ENCODE data around the gene ARHGAP8.

Gene ARHGAP8

GRCh38 chr22:44878483-44879300 is 126.3 kb downstream of the ARHGAP8 start:
- Mint-ChIP-seq H3K4me3 (no peak overlapping the region), H3K36me3 (ENCODE audit: low read depth) (peaks cover 56% of the 10 kb centered on the region), H3K9me3 (peaks cover 5% of the 10 kb centered on the region), H3K27ac (no peak overlapping the region), H3K27me3 (ENCODE audit: low read depth) (no peaks in the 10 kb centered on the region), H3K4me1 (no peaks in the 10 kb centered on the region)
- TF ChIP-seq CTCF (IDR thresholded peaks at IDR 0.05; ENCODE audit: unreplicated experiment in 3 of 3): no peak

GRCh38 chr22:44879301-44879680 is 126.9 kb downstream of the ARHGAP8 start:
- Mint-ChIP-seq H3K9me3 (peaks cover 5% of the 10 kb centered on the region), H3K36me3 (ENCODE audit: low read depth) (peaks cover 56% of the 10 kb centered on the region), H3K4me1 (no peaks in the 10 kb centered on the region), H3K27me3 (ENCODE audit: low read depth) (no peaks in the 10 kb centered on the region), H3K4me3 (no peak overlapping the region), H3K27ac (no peak overlapping the region)
- no peak for TF ChIP-seq CTCF (IDR thresholded peaks at IDR 0.05; ENCODE audit: unreplicated experiment in 3 of 3)

GRCh38 chr22:44880610-44881290 is 128.4 kb downstream of the ARHGAP8 start:
- Mint-ChIP-seq H3K36me3 (ENCODE audit: low read depth) (peaks cover 47% of the 10 kb centered on the region), H3K27ac (no peak overlapping the region), H3K9me3 (peaks cover 5% of the 10 kb centered on the region), H3K27me3 (ENCODE audit: low read depth) (no peaks in the 10 kb centered on the region), H3K4me1 (no peaks in the 10 kb centered on the region), H3K4me3 (no peak overlapping the region)
- no peak for TF ChIP-seq CTCF (IDR thresholded peaks at IDR 0.05; ENCODE audit: unreplicated experiment in 3 of 3)

- Mint-ChIP-seq H3K27ac (no peak overlapping the region), H3K36me3 (ENCODE audit: low read depth) (peaks cover 46% of the 10 kb centered on the region), H3K4me1 (no peaks in the 10 kb centered on the region), H3K4me3 (no peak overlapping the region), H3K9me3 (peaks cover 2% of the 10 kb centered on the region), H3K27me3 (ENCODE audit: low read depth) (no peaks in the 10 kb centered on the region)
- no peak for TF ChIP-seq CTCF (IDR thresholded peaks at IDR 0.05; ENCODE audit: unreplicated experiment in 3 of 3)
Observed at GRCh38 chr22:44881624-44882023, 129.2 kb downstream of the ARHGAP8 start.

GRCh38 chr22:44882226-44882905 is 130.0 kb downstream of the ARHGAP8 start:
- H3K4me3 Mint-ChIP-seq: no peak overlapping the region
- peaks cover 39% of the 10 kb centered on the region for H3K36me3 Mint-ChIP-seq (ENCODE audit: low read depth)
- no peaks in the 10 kb centered on the region for H3K4me1 Mint-ChIP-seq
- no peak overlapping the region for H3K27ac Mint-ChIP-seq
- H3K27me3 Mint-ChIP-seq (ENCODE audit: low read depth): no peaks in the 10 kb centered on the region
- no peak for TF ChIP-seq CTCF (IDR thresholded peaks at IDR 0.05; ENCODE audit: unreplicated experiment in 3 of 3)
- no peaks in the 10 kb centered on the region for H3K9me3 Mint-ChIP-seq

Data from nephron (organoid).